Keratinocyte (primary cell): Measurements from ENCODE around the gene MRGPRD. TPM values are rescaled to one million over a fixed set of nuclear protein-coding genes. Genes with fewer than 3 reads are reported as not detected.

ENCODE experiments used
- DNase-seq: peaks from one replicate; pipeline ENCODE4 v3.0.0-alpha.2; 2011; ENCODE audit warnings: low read depth, missing footprints, low spot score
- FAIRE-seq: peaks from 2 replicates; lab custom pipeline; 2011; peaks lifted over from hg19 to GRCh38; lab: Jason Lieb, UNC
- H2AFZ ChIP-seq: 2 replicates; pipeline ENCODE4 v1.6.0; 2012; ENCODE audit warnings: low read length, control low read depth, inconsistent platforms; ENCODE audit not compliant: control insufficient read depth
- H3K27ac ChIP-seq: 2 replicates; pipeline ENCODE4 v1.5.1; 2011; ENCODE audit warnings: low read length; ENCODE audit not compliant: control insufficient read depth, insufficient read depth
- H3K27me3 ChIP-seq: 3 replicates; pipeline ENCODE4 v1.6.0; 2011; ENCODE audit warnings: low read length; ENCODE audit not compliant: control insufficient read depth, insufficient read depth; ENCODE audit errors: extremely low read depth
- H3K36me3 ChIP-seq, 2 experiments: 2 replicates in 1 of 2; 3 replicates in 1 of 2; pipeline ENCODE4 v1.5.1; 2011; ENCODE audit warnings: low read length in 2 of 2, mild to moderate bottlenecking in 1 of 2; ENCODE audit not compliant: control insufficient read depth in 2 of 2, insufficient read depth in 2 of 2; ENCODE audit errors: extremely low read depth in 1 of 2
- H3K4me1 ChIP-seq: 3 replicates; pipeline ENCODE4 v1.5.1; 2011; ENCODE audit warnings: low read length; ENCODE audit not compliant: control insufficient read depth, insufficient read depth; ENCODE audit errors: extremely low read depth
- H3K4me2 ChIP-seq: 3 replicates; pipeline ENCODE4 v1.6.0; 2011; ENCODE audit warnings: low read depth, low read length; ENCODE audit not compliant: control insufficient read depth, insufficient read depth; ENCODE audit errors: extremely low read depth
- H3K4me3 ChIP-seq, 3 experiments: fragments of 200-600 bp in 1 of 3; sonication (generic) in 1 of 3; 2 replicates in 2 of 3; 3 replicates in 1 of 3; pipeline ENCODE4 v1.5.1; 2011 to 2016; ENCODE audit warnings: low read length in 3 of 3, mild to moderate bottlenecking in 3 of 3, control low read depth in 2 of 3, inconsistent platforms in 1 of 3, low read depth in 1 of 3, mixed read lengths in 1 of 3, mixed run types in 1 of 3, moderate library complexity in 1 of 3; ENCODE audit not compliant: control insufficient read depth in 2 of 3, insufficient read depth in 2 of 3; ENCODE audit errors: extremely low read depth in 1 of 3
- H3K79me2 ChIP-seq: 2 replicates; pipeline ENCODE4 v1.6.0; 2012; ENCODE audit warnings: low read length; ENCODE audit not compliant: control insufficient read depth, insufficient read depth
- H3K9ac ChIP-seq: 3 replicates; pipeline ENCODE4 v1.6.0; 2011; ENCODE audit warnings: low read length; ENCODE audit not compliant: control insufficient read depth, insufficient read depth; ENCODE audit errors: extremely low read depth
- H3K9me1 ChIP-seq: 3 replicates; pipeline ENCODE4 v1.6.0; 2011; ENCODE audit warnings: low read length; ENCODE audit not compliant: control insufficient read depth, insufficient read depth; ENCODE audit errors: extremely low read depth
- H3K9me3 ChIP-seq: 2 replicates; pipeline ENCODE4 v1.5.1; 2012; ENCODE audit warnings: low read depth, low read length; ENCODE audit not compliant: control insufficient read depth
- H4K20me1 ChIP-seq: 3 replicates; pipeline ENCODE4 v1.6.0; 2011; ENCODE audit warnings: low read length; ENCODE audit not compliant: control insufficient read depth, insufficient read depth; ENCODE audit errors: extremely low read depth
- EZH2 ChIP-seq: IDR thresholded peaks from one replicate; pipeline ENCODE4 v1.6.1; 2012; ENCODE audit warnings: inconsistent platforms, mild to moderate bottlenecking, low read length, moderate library complexity
- dilution Hi-C: fragments of 300-500 bp; cut with MboI; formaldehyde crosslinking; loops from one replicate; pipeline ENCODE4 v1.7.0; 2020; ENCODE audit warnings: low sequenced_read_pairs; ENCODE audit not compliant: extremely low pct_ligation_motif_present
- polyA plus RNA-seq, 5 experiments: library from polyadenylated mRNA; depleted of rRNA in 3 of 5; stranded (reverse) in 3 of 5; stranded (forward) in 1 of 5; unstranded in 1 of 5; fragments of >200 nt; gene quantifications; 1 replicate in 1 of 5; 2 replicates in 3 of 5; 3 replicates in 1 of 5; pipeline versions ENCODE4 v1.2.1 to v1.2.3, GENCODE V29; 2011 to 2012; ENCODE audit warnings: missing spikeins in 2 of 5, low read depth in 1 of 5, low replicate concordance in 1 of 5
- TF ChIP-seq, protein P1 (sequence below), 3 experiments: IDR thresholded peaks in 1 of 3; conservative IDR thresholded peaks in 1 of 3; optimal IDR thresholded peaks in 1 of 3; 2 replicates in 2 of 3; 3 replicates in 1 of 3; pipeline versions ENCODE3 to v1.5.1; 2011; ENCODE audit warnings: low read length in 3 of 3, mild to moderate bottlenecking in 3 of 3, moderate library complexity in 2 of 3, control low read depth in 1 of 3, inconsistent platforms in 1 of 3; ENCODE audit not compliant: insufficient read depth in 2 of 3; ENCODE audit errors: extremely low read depth in 1 of 3

The MRGPRD gene
- polyA plus RNA-seq, 1 donor (not counting 4 experiments of a cell fraction or from before 2014, with no cell fraction given) = not detected

DNA sequence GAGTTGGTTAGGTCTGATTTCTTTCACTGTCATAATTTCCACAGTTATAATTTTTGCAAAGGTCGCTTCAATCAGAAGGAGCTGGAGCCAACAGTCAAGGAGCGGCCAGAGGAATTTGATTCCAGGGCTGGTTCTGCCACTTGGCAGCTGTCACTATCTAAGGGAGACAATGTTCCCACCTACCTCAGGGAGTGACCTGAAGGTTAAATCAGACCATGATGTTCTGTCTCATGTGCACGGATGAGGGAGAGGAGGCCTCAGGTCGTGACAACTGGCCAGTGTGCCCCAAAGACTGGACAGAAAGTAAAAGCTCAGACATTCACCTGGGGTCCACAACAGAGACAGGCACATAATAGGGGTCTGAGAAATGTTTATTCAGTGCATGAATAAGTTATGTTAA is 7.6 kb downstream of the MRGPRD start:
- Histone ChIP-seq H3K9me3 (no peaks in the 10 kb centered on the region), H3K9ac (no peak overlapping the region), H2AFZ (no peak overlapping the region), H3K4me3 (no peak overlapping the region), H3K79me2 (no peaks in the 10 kb centered on the region), H3K4me1 (no peaks in the 10 kb centered on the region), H3K4me2 (no peak overlapping the region), H4K20me1 (no peaks in the 10 kb centered on the region), H3K27ac (no peak overlapping the region), H3K36me3 (no peaks in the 10 kb centered on the region), H3K9me1 (no peaks in the 10 kb centered on the region), H3K27me3 (peaks cover 8% of the 10 kb centered on the region)
- DNase-seq (no peak), FAIRE-seq (no peak)
- dilution Hi-C loops = no loop called here
- TF ChIP-seq EZH2 = no peak
- TF ChIP-seq, protein P1, sequence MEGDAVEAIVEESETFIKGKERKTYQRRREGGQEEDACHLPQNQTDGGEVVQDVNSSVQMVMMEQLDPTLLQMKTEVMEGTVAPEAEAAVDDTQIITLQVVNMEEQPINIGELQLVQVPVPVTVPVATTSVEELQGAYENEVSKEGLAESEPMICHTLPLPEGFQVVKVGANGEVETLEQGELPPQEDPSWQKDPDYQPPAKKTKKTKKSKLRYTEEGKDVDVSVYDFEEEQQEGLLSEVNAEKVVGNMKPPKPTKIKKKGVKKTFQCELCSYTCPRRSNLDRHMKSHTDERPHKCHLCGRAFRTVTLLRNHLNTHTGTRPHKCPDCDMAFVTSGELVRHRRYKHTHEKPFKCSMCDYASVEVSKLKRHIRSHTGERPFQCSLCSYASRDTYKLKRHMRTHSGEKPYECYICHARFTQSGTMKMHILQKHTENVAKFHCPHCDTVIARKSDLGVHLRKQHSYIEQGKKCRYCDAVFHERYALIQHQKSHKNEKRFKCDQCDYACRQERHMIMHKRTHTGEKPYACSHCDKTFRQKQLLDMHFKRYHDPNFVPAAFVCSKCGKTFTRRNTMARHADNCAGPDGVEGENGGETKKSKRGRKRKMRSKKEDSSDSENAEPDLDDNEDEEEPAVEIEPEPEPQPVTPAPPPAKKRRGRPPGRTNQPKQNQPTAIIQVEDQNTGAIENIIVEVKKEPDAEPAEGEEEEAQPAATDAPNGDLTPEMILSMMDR (optimal IDR thresholded peaks at IDR 0.05 in 1 of 3, IDR thresholded peaks at IDR 0.05 in 1 of 3, conservative IDR thresholded peaks at IDR 0.05 in 1 of 3; ENCODE audit: extremely low read depth in 1 of 3, insufficient read depth in 2 of 3, low read length in 3 of 3) = no peak

DNA sequence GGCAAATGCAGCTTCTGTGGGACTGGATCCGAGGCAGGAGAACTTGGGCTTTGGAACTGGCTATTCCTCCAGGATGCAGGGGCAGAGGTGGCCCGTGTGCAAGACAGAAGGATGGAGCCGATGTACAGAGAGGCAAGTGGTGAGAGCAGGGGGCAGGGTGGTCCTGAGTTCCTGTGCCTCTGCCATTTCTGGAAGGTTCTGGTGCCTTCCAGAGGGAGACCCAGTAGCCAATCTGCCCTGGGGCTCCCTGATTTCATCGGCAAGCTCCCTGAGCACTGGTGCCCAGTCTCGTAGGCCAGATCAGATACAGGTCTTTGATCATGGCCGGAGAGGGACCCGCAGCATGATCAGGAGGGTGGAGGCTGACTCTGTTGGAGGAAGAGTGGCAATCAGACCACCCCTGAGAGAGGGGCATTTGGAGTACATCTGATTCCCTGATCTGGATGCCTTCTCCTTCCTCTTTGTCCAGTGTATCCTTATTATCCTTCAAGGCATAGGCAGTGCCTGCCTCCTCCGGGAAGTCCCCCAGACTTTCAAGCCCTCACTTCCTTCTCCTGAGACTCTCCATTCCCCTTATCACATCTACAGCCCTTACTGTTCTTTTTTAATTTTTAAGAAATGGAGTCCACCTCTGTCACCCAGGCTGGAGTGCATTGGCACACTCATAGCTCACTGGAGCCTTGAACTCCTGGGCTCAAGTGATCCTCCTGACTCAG is 9.7 kb downstream of the MRGPRD start:
- dilution Hi-C loops = no loop called here
- H3K4me1 ChIP-seq = no peaks in the 10 kb centered on the region
- TF ChIP-seq EZH2 = no peak
- TF ChIP-seq, protein P1 (optimal IDR thresholded peaks at IDR 0.05 in 1 of 3, IDR thresholded peaks at IDR 0.05 in 1 of 3, conservative IDR thresholded peaks at IDR 0.05 in 1 of 3; ENCODE audit: extremely low read depth in 1 of 3, insufficient read depth in 2 of 3, low read length in 3 of 3) = no peak
- DNase-seq = no peak
- H3K36me3 ChIP-seq = no peaks in the 10 kb centered on the region
- H3K27me3 ChIP-seq = peaks cover 5% of the 10 kb centered on the region
- H3K4me2 ChIP-seq = no peak overlapping the region
- no peak overlapping the region for H2AFZ ChIP-seq
- H3K4me3 ChIP-seq = no peak overlapping the region
- no peaks in the 10 kb centered on the region for H3K9me3 ChIP-seq
- no peaks in the 10 kb centered on the region for H3K9me1 ChIP-seq
- H3K9ac ChIP-seq = no peak overlapping the region
- FAIRE-seq = no peak
- H3K27ac ChIP-seq = no peak overlapping the region
- H3K79me2 ChIP-seq = no peaks in the 10 kb centered on the region
- H4K20me1 ChIP-seq = no peaks in the 10 kb centered on the region
